GM23338 (cell line): ENCODE data around the gene BUB1B. TPM values are rescaled to one million over a fixed set of nuclear protein-coding genes. Genes with fewer than 3 reads are reported as not detected.

ENCODE experiments used
- ATAC-seq: fragments of 200-7000 bp; cut with Tn5 transposase; 3 replicates; pipeline ENCODE4 v1.9.1; 2020
- DNase-seq: peaks from one replicate; pipeline ENCODE4 v3.0.0-alpha.2; 2015; ENCODE audit warnings: low spot score
- H2AFZ ChIP-seq: fragments of 200-600 bp; sonication (generic); 2 replicates; pipeline ENCODE4 v1.8.0; 2016; ENCODE audit warnings: antibody characterized with exemption, mild to moderate bottlenecking, moderate library complexity
- H3F3A ChIP-seq: fragments of 200-600 bp; sonication (generic); replicated peaks from 2 replicates; pipeline ENCODE4 v1.8.0; 2017; ENCODE audit warnings: antibody characterized with exemption, mixed run types, low read depth
- H3K27ac ChIP-seq: fragments of 200-600 bp; sonication (generic); 2 replicates; pipeline ENCODE4 v1.6.1; 2016; ENCODE audit warnings: low read depth
- H3K27me3 ChIP-seq: fragments of 200-600 bp; sonication (generic); 2 replicates; pipeline ENCODE4 v1.8.0; 2016; ENCODE audit warnings: mild to moderate bottlenecking, mixed run types, moderate library complexity; ENCODE audit not compliant: insufficient read depth
- H3K36me3 ChIP-seq: fragments of 200-600 bp; sonication (generic); 2 replicates; pipeline ENCODE4 v1.8.0; 2016; ENCODE audit warnings: mild to moderate bottlenecking; ENCODE audit not compliant: insufficient read depth
- H3K4me1 ChIP-seq: fragments of 200-600 bp; sonication (generic); 2 replicates; pipeline ENCODE4 v1.8.0; 2016; ENCODE audit warnings: mild to moderate bottlenecking, moderate library complexity; ENCODE audit not compliant: insufficient read depth
- H3K4me2 ChIP-seq: fragments of 200-600 bp; sonication (generic); 2 replicates; pipeline ENCODE4 v1.7.1; 2017; ENCODE audit warnings: mixed run types
- H3K4me3 ChIP-seq: fragments of 200-600 bp; sonication (generic); 2 replicates; pipeline ENCODE4 v1.6.1; 2016; ENCODE audit warnings: mixed run types
- H3K79me2 ChIP-seq: fragments of 200-600 bp; sonication (generic); replicated peaks from 2 replicates; pipeline ENCODE4 v1.8.0; 2017; ENCODE audit warnings: mild to moderate bottlenecking; ENCODE audit not compliant: insufficient read depth
- H3K9me2 ChIP-seq: fragments of 200-600 bp; sonication (generic); 2 replicates; pipeline ENCODE4 v1.8.0; 2017; ENCODE audit not compliant: insufficient read depth
- H4K20me1 ChIP-seq: fragments of 200-600 bp; sonication (generic); replicated peaks from 2 replicates; pipeline ENCODE4 v1.8.0; 2017; ENCODE audit warnings: mild to moderate bottlenecking; ENCODE audit not compliant: insufficient read depth
- H3K27ac Mint-ChIP-seq: 2 replicates; pipeline ENCODE4 v1.8.0; 2020; ENCODE audit warnings: inconsistent platforms, mild to moderate bottlenecking, moderate library complexity, mixed read lengths
- H3K27me3 Mint-ChIP-seq: 3 replicates; pipeline ENCODE4 v1.8.0; 2022; ENCODE audit warnings: low read depth, mild to moderate bottlenecking, moderate library complexity, mixed read lengths, inconsistent platforms; ENCODE audit not compliant: insufficient read depth, poor library complexity
- H3K36me3 Mint-ChIP-seq: 3 replicates; pipeline ENCODE4 v1.8.0; 2021; ENCODE audit warnings: low read depth, mild to moderate bottlenecking, inconsistent platforms, moderate library complexity, mixed read lengths
- H3K4me1 Mint-ChIP-seq: 3 replicates; pipeline ENCODE4 v1.8.0; 2020; ENCODE audit warnings: mild to moderate bottlenecking, inconsistent platforms, mixed read lengths
- H3K4me3 Mint-ChIP-seq: 3 replicates; pipeline ENCODE4 v1.8.0; 2021; ENCODE audit warnings: moderate library complexity, mild to moderate bottlenecking, inconsistent platforms, mixed read lengths
- H3K9me3 Mint-ChIP-seq: 3 replicates; pipeline ENCODE4 v1.8.0; 2020; ENCODE audit warnings: moderate library complexity, mild to moderate bottlenecking, inconsistent platforms, mixed read lengths
- ETS1 ChIP-seq: IDR thresholded peaks from 2 replicates; pipeline ENCODE4 v1.6.1; 2016; ENCODE audit warnings: antibody characterized with exemption
- EZH2 ChIP-seq: fragments of 200-600 bp; sonication (generic); IDR thresholded peaks from one replicate; pipeline ENCODE4 v1.8.0; 2017; ENCODE audit warnings: antibody characterized with exemption, mild to moderate bottlenecking, low read depth; ENCODE audit not compliant: unreplicated experiment
- POLR2AphosphoS5 ChIP-seq: IDR thresholded peaks from 2 replicates; pipeline ENCODE4 v1.6.1; 2016; ENCODE audit warnings: antibody characterized with exemption, low read depth
- STAT1 ChIP-seq: IDR thresholded peaks from one replicate; pipeline ENCODE4 v1.6.1; 2016; ENCODE audit warnings: antibody characterized with exemption; ENCODE audit not compliant: unreplicated experiment
- ZNF114 ChIP-seq: fragments of 250-450 bp; sonication (Bioruptor Pico); IDR thresholded peaks from 2 replicates; pipeline ENCODE4 v1.5.0; 2020; ENCODE audit warnings: mild to moderate bottlenecking, moderate library complexity
- ZNF331 ChIP-seq: fragments of 250-450 bp; sonication (Bioruptor Pico); IDR thresholded peaks from 2 replicates; pipeline ENCODE4 v1.5.0; 2020; ENCODE audit warnings: low read depth, mild to moderate bottlenecking, moderate library complexity
- polyA plus RNA-seq: library from polyadenylated mRNA; unstranded; fragments of >200 nt; fragmentation: Nextera tagmentation; extraction: Ambion mirVana; gene quantifications from 2 replicates; pipeline ENCODE4 v1.2.1, GENCODE V29; 2016
- total RNA-seq: library from RNA; depleted of rRNA; stranded (reverse); fragments of >200 nt; shearing (Covaris generic); gene quantifications from 2 replicates; pipeline ENCODE4 v1.2.3, GENCODE V29; 2014
- TF ChIP-seq, protein P1 (sequence below): fragments of 250-450 bp; sonication (Bioruptor Pico); IDR thresholded peaks from 2 replicates; pipeline ENCODE4 v1.5.0; 2020; ENCODE audit warnings: mild to moderate bottlenecking, moderate library complexity
- TF ChIP-seq, protein P2 (sequence below), 2 experiments: fragments of 200-600 bp in 1 of 2; sonication (generic) in 1 of 2; conservative IDR thresholded peaks; 2 replicates each; pipeline versions ENCODE4 v1.5.1 to v1.6.1; 2016 to 2017; ENCODE audit warnings: antibody characterized with exemption in 2 of 2, low read depth in 2 of 2, mild to moderate bottlenecking in 2 of 2, moderate library complexity in 1 of 2

Gene BUB1B
- total and polyA plus RNA-seq, 2 experiments from 2014 or later: 77.7 to 160 TPM

DNA sequence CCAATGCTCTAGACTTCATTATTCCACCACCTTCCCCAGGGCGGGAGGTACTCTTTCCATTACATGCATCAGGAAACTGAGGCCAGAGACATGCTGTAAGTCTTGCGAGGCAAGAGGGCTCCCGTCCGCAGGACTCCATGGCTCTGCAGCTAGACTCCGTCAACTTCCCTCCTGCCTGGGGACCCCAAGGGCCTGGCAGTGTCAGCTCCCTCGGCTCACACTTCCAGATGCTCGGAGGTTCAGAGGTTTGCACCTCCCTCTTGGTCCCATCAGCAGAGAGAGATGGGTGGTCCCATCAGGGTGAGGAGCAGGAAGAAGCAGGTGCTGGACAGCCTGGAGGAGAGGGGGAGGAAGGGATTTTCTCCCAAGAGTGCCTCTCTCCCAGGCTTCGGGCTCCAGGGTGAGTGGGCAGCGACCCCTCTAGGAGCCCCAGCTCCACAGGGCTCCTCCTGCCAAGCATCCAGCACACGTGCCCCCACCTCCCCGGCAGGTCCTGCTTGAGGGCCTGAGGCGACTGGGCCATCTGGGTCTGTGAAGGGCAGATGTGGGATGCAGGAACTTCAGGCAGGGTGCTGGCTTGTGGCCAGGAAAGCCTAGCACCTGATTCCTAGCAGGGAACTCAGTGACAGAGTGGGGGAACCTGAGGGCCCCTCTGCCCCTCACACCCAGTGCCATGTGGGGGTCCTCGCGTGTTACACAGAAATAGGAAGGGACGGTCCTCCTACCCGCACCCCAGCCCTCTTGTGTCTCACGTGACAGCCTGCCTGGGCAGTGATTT lies 87.3 kb downstream of the BUB1B start:
- Mint-ChIP-seq H3K4me1 (peaks cover 29% of the 10 kb centered on the region), H3K36me3 (no peaks in the 10 kb centered on the region), H3K9me3 (no peaks in the 10 kb centered on the region; the same call in 2 of the 3 replicates), H3K27me3 (peaks cover 32% of the 10 kb centered on the region), H3K27ac (no peak overlapping the region), H3K4me3 (no peak overlapping the region)
- H3K79me2 ChIP-seq: no peaks in the 10 kb centered on the region
- no peaks in the 10 kb centered on the region for H3K36me3 ChIP-seq
- H3K4me3 ChIP-seq: no peak overlapping the region
- H3K27me3 ChIP-seq: peaks cover 30% of the 10 kb centered on the region
- DNase-seq (no peak), ATAC-seq (no peak)
- no peak overlapping the region for H3K4me2 ChIP-seq
- H3K9me2 ChIP-seq: no peaks in the 10 kb centered on the region
- TF ChIP-seq STAT1: no peak
- peaks cover 3% of the 10 kb centered on the region; the same call in 1 of the 2 replicates for H3K4me1 ChIP-seq
- peaks cover 13% of the 10 kb centered on the region; the same call in 1 of the 2 replicates for H3F3A ChIP-seq
- no peak overlapping the region for H2AFZ ChIP-seq
- no peaks in the 10 kb centered on the region for H4K20me1 ChIP-seq
- H3K27ac ChIP-seq: no peak overlapping the region

- Histone ChIP-seq H2AFZ (no peak overlapping the region), H3K27ac (no peak overlapping the region), H4K20me1 (no peaks in the 10 kb centered on the region), H3K4me3 (no peak overlapping the region), H3K9me2 (no peaks in the 10 kb centered on the region), H3K4me1 (peaks cover 3% of the 10 kb centered on the region; the same call in 1 of the 2 replicates), H3F3A (peaks cover 13% of the 10 kb centered on the region; the same call in 1 of the 2 replicates), H3K79me2 (no peaks in the 10 kb centered on the region), H3K4me2 (no peak overlapping the region), H3K27me3 (peaks cover 45% of the 10 kb centered on the region), H3K36me3 (no peaks in the 10 kb centered on the region)
- no peak overlapping the region for H3K4me3 Mint-ChIP-seq
- ATAC-seq (no peak), DNase-seq (no peak)
- peaks cover 36% of the 10 kb centered on the region for H3K4me1 Mint-ChIP-seq
- H3K27me3 Mint-ChIP-seq: peaks cover 42% of the 10 kb centered on the region
- no peaks in the 10 kb centered on the region; the same call in 2 of the 3 replicates for H3K9me3 Mint-ChIP-seq
- H3K36me3 Mint-ChIP-seq: no peaks in the 10 kb centered on the region; the same call in 2 of the 3 replicates
- H3K27ac Mint-ChIP-seq: no peak overlapping the region
- TF ChIP-seq ZNF114 (CRISPR knock-in tag) (no peak), ZNF331 (CRISPR knock-in tag) (no peak), STAT1 (no peak), POLR2AphosphoS5 (no peak), ETS1 (no peak), EZH2 (no peak)
- TF ChIP-seq, protein P1, sequence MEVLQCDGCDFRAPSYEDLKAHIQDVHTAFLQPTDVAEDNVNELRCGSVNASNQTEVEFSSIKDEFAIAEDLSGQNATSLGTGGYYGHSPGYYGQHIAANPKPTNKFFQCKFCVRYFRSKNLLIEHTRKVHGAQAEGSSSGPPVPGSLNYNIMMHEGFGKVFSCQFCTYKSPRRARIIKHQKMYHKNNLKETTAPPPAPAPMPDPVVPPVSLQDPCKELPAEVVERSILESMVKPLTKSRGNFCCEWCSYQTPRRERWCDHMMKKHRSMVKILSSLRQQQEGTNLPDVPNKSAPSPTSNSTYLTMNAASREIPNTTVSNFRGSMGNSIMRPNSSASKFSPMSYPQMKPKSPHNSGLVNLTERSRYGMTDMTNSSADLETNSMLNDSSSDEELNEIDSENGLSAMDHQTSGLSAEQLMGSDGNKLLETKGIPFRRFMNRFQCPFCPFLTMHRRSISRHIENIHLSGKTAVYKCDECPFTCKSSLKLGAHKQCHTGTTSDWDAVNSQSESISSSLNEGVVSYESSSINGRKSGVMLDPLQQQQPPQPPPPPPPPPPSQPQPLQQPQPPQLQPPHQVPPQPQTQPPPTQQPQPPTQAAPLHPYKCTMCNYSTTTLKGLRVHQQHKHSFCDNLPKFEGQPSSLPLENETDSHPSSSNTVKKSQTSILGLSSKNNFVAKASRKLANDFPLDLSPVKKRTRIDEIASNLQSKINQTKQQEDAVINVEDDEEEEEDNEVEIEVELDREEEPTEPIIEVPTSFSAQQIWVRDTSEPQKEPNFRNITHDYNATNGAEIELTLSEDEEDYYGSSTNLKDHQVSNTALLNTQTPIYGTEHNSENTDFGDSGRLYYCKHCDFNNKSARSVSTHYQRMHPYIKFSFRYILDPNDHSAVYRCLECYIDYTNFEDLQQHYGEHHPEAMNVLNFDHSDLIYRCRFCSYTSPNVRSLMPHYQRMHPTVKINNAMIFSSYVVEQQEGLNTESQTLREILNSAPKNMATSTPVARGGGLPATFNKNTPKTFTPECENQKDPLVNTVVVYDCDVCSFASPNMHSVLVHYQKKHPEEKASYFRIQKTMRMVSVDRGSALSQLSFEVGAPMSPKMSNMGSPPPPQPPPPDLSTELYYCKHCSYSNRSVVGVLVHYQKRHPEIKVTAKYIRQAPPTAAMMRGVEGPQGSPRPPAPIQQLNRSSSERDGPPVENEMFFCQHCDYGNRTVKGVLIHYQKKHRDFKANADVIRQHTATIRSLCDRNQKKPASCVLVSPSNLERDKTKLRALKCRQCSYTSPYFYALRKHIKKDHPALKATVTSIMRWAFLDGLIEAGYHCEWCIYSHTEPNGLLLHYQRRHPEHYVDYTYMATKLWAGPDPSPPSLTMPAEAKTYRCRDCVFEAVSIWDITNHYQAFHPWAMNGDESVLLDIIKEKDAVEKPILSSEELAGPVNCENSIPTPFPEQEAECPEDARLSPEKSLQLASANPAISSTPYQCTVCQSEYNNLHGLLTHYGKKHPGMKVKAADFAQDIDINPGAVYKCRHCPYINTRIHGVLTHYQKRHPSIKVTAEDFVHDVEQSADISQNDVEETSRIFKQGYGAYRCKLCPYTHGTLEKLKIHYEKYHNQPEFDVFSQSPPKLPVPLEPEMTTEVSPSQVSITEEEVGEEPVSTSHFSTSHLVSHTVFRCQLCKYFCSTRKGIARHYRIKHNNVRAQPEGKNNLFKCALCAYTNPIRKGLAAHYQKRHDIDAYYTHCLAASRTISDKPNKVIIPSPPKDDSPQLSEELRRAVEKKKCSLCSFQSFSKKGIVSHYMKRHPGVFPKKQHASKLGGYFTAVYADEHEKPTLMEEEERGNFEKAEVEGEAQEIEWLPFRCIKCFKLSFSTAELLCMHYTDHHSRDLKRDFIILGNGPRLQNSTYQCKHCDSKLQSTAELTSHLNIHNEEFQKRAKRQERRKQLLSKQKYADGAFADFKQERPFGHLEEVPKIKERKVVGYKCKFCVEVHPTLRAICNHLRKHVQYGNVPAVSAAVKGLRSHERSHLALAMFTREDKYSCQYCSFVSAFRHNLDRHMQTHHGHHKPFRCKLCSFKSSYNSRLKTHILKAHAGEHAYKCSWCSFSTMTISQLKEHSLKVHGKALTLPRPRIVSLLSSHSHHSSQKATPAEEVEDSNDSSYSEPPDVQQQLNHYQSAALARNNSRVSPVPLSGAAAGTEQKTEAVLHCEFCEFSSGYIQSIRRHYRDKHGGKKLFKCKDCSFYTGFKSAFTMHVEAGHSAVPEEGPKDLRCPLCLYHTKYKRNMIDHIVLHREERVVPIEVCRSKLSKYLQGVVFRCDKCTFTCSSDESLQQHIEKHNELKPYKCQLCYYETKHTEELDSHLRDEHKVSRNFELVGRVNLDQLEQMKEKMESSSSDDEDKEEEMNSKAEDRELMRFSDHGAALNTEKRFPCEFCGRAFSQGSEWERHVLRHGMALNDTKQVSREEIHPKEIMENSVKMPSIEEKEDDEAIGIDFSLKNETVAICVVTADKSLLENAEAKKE (CRISPR knock-in tag): no peak
- TF ChIP-seq, protein P2, sequence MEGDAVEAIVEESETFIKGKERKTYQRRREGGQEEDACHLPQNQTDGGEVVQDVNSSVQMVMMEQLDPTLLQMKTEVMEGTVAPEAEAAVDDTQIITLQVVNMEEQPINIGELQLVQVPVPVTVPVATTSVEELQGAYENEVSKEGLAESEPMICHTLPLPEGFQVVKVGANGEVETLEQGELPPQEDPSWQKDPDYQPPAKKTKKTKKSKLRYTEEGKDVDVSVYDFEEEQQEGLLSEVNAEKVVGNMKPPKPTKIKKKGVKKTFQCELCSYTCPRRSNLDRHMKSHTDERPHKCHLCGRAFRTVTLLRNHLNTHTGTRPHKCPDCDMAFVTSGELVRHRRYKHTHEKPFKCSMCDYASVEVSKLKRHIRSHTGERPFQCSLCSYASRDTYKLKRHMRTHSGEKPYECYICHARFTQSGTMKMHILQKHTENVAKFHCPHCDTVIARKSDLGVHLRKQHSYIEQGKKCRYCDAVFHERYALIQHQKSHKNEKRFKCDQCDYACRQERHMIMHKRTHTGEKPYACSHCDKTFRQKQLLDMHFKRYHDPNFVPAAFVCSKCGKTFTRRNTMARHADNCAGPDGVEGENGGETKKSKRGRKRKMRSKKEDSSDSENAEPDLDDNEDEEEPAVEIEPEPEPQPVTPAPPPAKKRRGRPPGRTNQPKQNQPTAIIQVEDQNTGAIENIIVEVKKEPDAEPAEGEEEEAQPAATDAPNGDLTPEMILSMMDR (conservative IDR thresholded peaks at IDR 0.05; ENCODE audit: low read depth in 2 of 2): no peak
These were observed 88.8 kb downstream of the BUB1B start for GRCh38 chr15:40249477-40250303.
